Esophagus muscularis mucosa (tissue), 4 donors: Measurements from ENCODE around the gene CYSRT1. TPM values are rescaled to one million over a fixed set of nuclear protein-coding genes. Genes with fewer than 3 reads are reported as not detected.

ENCODE experiments used
- DNase-seq: peaks from one replicate; pipeline ENCODE4 v3.0.0-alpha.2; 2017; ENCODE audit errors: extremely low spot score
- H3K27ac ChIP-seq, 4 donors: fragments of 200-600 bp; sonication (generic); replicated peaks in 1 of 4; 1 replicate in 3 of 4; 2 replicates in 1 of 4; pipeline ENCODE4 v1.5.1; 2016 to 2019; ENCODE audit warnings: mild to moderate bottlenecking in 1 of 4
- H3K27me3 ChIP-seq, 4 donors: fragments of 200-600 bp; sonication (generic); one replicate each; pipeline versions ENCODE4 v1.5.1 to v1.6.0; 2016 to 2019
- H3K36me3 ChIP-seq, 4 donors: fragments of 200-600 bp; sonication (generic); one replicate each; pipeline ENCODE4 v1.5.1; 2016 to 2019
- H3K4me1 ChIP-seq, 4 donors: fragments of 200-600 bp; sonication (generic); one replicate each; pipeline ENCODE4 v1.5.1; 2016 to 2019
- H3K4me3 ChIP-seq, 4 donors: fragments of 200-600 bp; sonication (generic); 1 replicate in 2 of 4; 2 replicates in 2 of 4; pipeline ENCODE4 v1.5.1; 2016 to 2019; ENCODE audit warnings: mild to moderate bottlenecking in 4 of 4, moderate library complexity in 1 of 4
- H3K9me3 ChIP-seq, 4 donors: fragments of 200-600 bp; sonication (generic); 1 replicate in 3 of 4; 2 replicates in 1 of 4; pipeline ENCODE4 v1.5.1; 2016 to 2019
- EP300 ChIP-seq: sonication (generic); formaldehyde crosslinking; IDR thresholded peaks from one replicate; pipeline ENCODE4 v1.6.1; 2017; ENCODE audit warnings: antibody characterized with exemption
- POLR2A ChIP-seq: fragments of 450-650 bp; IDR thresholded peaks from one replicate; pipeline ENCODE4 v1.6.1; 2017; ENCODE audit warnings: antibody characterized with exemption, moderate library complexity, mild to moderate bottlenecking, low read depth
- POLR2AphosphoS5 ChIP-seq, 2 donors: sonication (generic); formaldehyde crosslinking; IDR thresholded peaks; one replicate each; pipeline ENCODE4 v1.6.1; 2017; ENCODE audit warnings: antibody characterized with exemption in 2 of 2
- WGBS: methylation state at CpG from one replicate; pipeline ENCODE4 v1.1.5; 2018; 5-methylcytosine and 5-hydroxymethylcytosine counted together
- intact Hi-C: fragments of 100-400 bp; cut with DNase I; formaldehyde crosslinking; loops from one replicate; pipeline ENCODE4 v1.15.1; 2023
- total RNA-seq, 4 donors: library from RNA; depleted of rRNA; stranded (reverse); fragments of >200 nt; gene quantifications; one replicate each; pipeline versions ENCODE4 v1.1.0 to v1.2.1, GENCODE V29; 2016
- TF ChIP-seq, protein P1 (sequence below), 3 experiments: fragments of 200-600 bp in 2 of 3; fragments of 450-650 bp in 1 of 3; sonication (generic) in 2 of 3; IDR thresholded peaks; one replicate each; pipeline ENCODE4 v1.5.1; 2017 to 2019; ENCODE audit warnings: antibody characterized with exemption in 3 of 3, mild to moderate bottlenecking in 2 of 3, moderate library complexity in 1 of 3

The CYSRT1 gene
- total RNA-seq, 4 donors from 2014 or later = 0.33 to 0.45 (median 0.40) TPM; not detected in 1

DNA sequence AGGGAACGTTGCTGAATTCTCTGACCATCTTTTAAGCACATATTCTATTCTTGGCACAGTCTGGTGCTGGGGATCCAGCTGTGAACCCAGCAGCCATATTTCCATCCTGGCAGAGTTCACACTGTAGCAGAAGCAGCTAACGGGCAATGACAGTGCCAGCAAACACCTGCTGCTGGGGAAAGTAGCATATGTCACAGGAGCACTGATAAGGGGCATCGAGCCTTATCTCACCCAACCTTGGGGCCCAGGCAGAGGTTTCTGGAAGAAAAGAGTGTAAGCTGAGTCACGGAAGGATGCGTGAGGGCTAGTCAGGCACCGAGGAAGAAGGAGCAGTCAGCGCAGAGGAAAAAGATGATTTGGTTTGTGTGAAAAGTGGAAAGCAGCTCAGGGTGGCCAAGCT, 18.4 kb upstream of the CYSRT1 start:
- peaks cover 0 to 36% (median 3%) of the 10 kb centered on the region in 4 donors for H3K36me3 ChIP-seq
- H3K27ac ChIP-seq = no peak overlapping the region
- DNase-seq = no peak
- TF ChIP-seq POLR2A (no peak), EP300 (no peak), POLR2AphosphoS5 (IDR thresholded peaks at IDR 0.05) (no peak)
- TF ChIP-seq, protein P1, sequence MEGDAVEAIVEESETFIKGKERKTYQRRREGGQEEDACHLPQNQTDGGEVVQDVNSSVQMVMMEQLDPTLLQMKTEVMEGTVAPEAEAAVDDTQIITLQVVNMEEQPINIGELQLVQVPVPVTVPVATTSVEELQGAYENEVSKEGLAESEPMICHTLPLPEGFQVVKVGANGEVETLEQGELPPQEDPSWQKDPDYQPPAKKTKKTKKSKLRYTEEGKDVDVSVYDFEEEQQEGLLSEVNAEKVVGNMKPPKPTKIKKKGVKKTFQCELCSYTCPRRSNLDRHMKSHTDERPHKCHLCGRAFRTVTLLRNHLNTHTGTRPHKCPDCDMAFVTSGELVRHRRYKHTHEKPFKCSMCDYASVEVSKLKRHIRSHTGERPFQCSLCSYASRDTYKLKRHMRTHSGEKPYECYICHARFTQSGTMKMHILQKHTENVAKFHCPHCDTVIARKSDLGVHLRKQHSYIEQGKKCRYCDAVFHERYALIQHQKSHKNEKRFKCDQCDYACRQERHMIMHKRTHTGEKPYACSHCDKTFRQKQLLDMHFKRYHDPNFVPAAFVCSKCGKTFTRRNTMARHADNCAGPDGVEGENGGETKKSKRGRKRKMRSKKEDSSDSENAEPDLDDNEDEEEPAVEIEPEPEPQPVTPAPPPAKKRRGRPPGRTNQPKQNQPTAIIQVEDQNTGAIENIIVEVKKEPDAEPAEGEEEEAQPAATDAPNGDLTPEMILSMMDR (IDR thresholded peaks at IDR 0.05) = no peak
- peaks cover 43 to 54% (median 50%) of the 10 kb centered on the region in 4 donors for H3K4me1 ChIP-seq
- no peaks in the 10 kb centered on the region for H3K27me3 ChIP-seq
- no peaks in the 10 kb centered on the region for H3K9me3 ChIP-seq
- intact Hi-C loops = no loop called here
- 74% methylated on average over 7 of the region's 7 CpGs for WGBS
- H3K4me3 ChIP-seq = peak overlapping the region; percentile 78 to 95 (median 87)

GRCh38 chr9:137211532-137211931, 13.4 kb upstream of the CYSRT1 start:
- Histone ChIP-seq H3K36me3 (peaks cover 0 to 60% (median 15%) of the 10 kb centered on the region in 4 donors), H3K27ac (no peak overlapping the region), H3K4me3 (no peak overlapping the region), H3K27me3 (no peaks in the 10 kb centered on the region), H3K9me3 (no peaks in the 10 kb centered on the region), H3K4me1 (peaks cover 5 to 10% (median 8%) of the 10 kb centered on the region in 4 donors)
- DNase-seq = no peak
- intact Hi-C loops = no loop called here
- no peak for TF ChIP-seq EP300
- TF ChIP-seq POLR2A = no peak
- TF ChIP-seq, protein P1 (IDR thresholded peaks at IDR 0.05) = no peak
- TF ChIP-seq POLR2AphosphoS5 (IDR thresholded peaks at IDR 0.05) = no peak
- WGBS = 89% methylated on average over 10 of the region's 13 CpGs

DNA sequence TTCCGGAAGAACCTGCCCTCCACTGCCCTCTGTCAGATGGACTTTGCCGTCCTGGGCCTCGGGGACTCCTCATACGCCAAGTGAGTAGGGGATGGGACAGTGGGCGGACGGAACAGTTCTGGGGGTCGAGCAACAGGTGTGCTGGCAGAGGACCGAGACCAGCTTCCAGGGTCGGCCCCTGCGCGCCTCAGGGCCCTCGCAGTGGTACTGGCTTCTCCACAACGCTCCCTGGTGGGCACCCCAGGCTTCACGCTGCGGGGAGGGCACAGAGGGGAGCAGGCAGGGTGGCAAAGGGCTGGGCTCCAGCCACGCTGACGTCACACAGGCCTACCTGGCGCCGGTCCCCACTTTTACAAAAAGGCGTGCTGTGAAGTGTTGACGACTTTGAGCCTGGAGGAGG, 12.5 kb upstream of the CYSRT1 start:
- Histone ChIP-seq H3K27me3 (no peaks in the 10 kb centered on the region), H3K36me3 (peaks cover 0 to 61% (median 15%) of the 10 kb centered on the region in 4 donors), H3K9me3 (no peaks in the 10 kb centered on the region), H3K4me3 (no peak overlapping the region), H3K27ac (no peak overlapping the region), H3K4me1 (peaks cover under 1 to 10% (median 7%) of the 10 kb centered on the region in 4 donors)
- TF ChIP-seq EP300 (no peak), POLR2A (no peak), POLR2AphosphoS5 (IDR thresholded peaks at IDR 0.05) (no peak)
- TF ChIP-seq, protein P1 (IDR thresholded peaks at IDR 0.05) = no peak
- intact Hi-C loops = no loop called here
- WGBS = 81% methylated on average over 10 of the region's 21 CpGs
- no peak for DNase-seq

DNA sequence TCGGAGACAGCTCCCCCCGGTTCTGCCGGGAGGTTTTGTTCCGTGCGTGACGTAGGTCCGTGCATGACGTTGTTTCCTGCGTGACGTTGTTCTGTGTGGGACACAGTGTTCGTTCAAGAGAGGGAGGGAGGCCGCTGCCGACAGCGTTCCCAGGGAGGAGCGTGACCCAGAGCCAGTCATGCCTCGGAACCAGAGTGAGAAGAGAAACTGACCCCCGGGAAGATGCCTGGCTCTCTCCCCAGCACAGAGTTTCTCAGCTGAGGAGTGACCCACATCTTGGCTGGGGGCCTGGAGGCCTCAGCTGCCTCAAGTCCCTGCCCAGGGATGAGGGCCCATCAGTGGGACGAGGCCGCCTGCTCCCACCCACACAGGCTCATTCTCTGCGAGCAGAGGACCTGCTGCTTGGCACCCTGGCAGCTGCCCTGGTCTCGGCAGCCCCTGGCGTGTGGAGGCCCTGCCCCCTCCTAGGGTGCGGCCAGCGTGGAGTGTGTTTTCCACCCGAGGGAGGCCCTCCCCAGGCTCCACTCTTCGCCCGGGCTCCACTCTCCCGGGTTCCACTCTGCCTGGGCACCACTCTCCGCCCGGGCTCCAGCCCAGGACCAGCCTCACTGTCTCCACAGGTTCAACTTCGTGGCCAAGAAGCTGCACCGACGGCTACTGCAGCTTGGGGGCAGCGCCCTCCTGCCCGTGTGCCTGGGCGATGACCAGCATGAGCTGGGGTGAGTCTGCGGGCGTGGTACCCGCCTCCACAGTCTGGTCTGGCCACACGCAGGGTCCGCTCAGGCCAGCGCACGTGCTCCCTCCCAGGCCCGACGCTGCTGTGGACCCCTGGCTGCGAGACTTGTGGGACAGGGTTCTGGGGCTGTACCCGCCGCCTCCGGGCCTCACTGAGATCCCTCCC, 11.6 kb upstream of the CYSRT1 start:
- peaks cover 0 to 57% (median 15%) of the 10 kb centered on the region in 4 donors for H3K36me3 ChIP-seq
- TF ChIP-seq EP300 = no peak

GRCh38 chr9:137214620-137215019, 10.4 kb upstream of the CYSRT1 start:
- intact Hi-C loops = no loop called here
- no peak for TF ChIP-seq POLR2A
- no peak for TF ChIP-seq EP300
- no peak for TF ChIP-seq POLR2AphosphoS5 (IDR thresholded peaks at IDR 0.05)
- TF ChIP-seq, protein P1 (IDR thresholded peaks at IDR 0.05) = no peak
- no peak overlapping the region for H3K4me3 ChIP-seq
- peaks cover 4 to 20% (median 13%) of the 10 kb centered on the region in 4 donors for H3K4me1 ChIP-seq
- no peaks in the 10 kb centered on the region for H3K27me3 ChIP-seq
- no peak overlapping the region for H3K27ac ChIP-seq
- peaks cover 0 to 44% (median 15%) of the 10 kb centered on the region in 4 donors for H3K36me3 ChIP-seq
- no peak for DNase-seq
- 93% methylated on average over 19 of the region's 19 CpGs for WGBS
- no peaks in the 10 kb centered on the region for H3K9me3 ChIP-seq

More for the DNA sequence above, 11.6 kb upstream of the CYSRT1 start:
- DNase-seq = no peak
- H3K9me3 ChIP-seq = no peaks in the 10 kb centered on the region
- peaks cover 4 to 19% (median 10%) of the 10 kb centered on the region in 4 donors for H3K4me1 ChIP-seq
- intact Hi-C loops = no loop called here
- no peak overlapping the region for H3K27ac ChIP-seq
- 92% methylated on average over 26 of the region's 49 CpGs for WGBS
- H3K4me3 ChIP-seq = no peak overlapping the region
- H3K27me3 ChIP-seq = no peaks in the 10 kb centered on the region
